ENCODE measurements around the gene SECTM1.

The SECTM1 gene

GRCh38 chr17:82295472-82295814 is 38.1 kb downstream of the SECTM1 start:
- peaks cover 19 to 21% of the 10 kb centered on the region in 2 donors for H3K4me1 ChIP-seq (ENCODE audit: control insufficient read depth in 1 of 2, insufficient read depth in 2 of 2, low read length in 2 of 2)

GRCh38 chr17:82294064-82294773 is 39.3 kb downstream of the SECTM1 start:
- Histone ChIP-seq H3K27ac (ENCODE audit: low read length) (peak overlapping the region; percentile 63), H3K4me3 (ENCODE audit: low read depth in 1 of 2, low read length in 2 of 2) (peak overlapping the region; percentile 42 to 44), H3K9me3 (ENCODE audit: control insufficient read depth in 1 of 2, low read length in 2 of 2) (no peaks in the 10 kb centered on the region), H3K4me1 (ENCODE audit: control insufficient read depth in 1 of 2, insufficient read depth in 2 of 2, low read length in 2 of 2) (peaks cover 19 to 21% of the 10 kb centered on the region in 2 donors), H3K36me3 (ENCODE audit: control insufficient read depth in 1 of 2, insufficient read depth in 2 of 2, low read length in 2 of 2) (peaks cover 0 to 6% of the 10 kb centered on the region in 2 donors), H3K27me3 (ENCODE audit: low read depth, low read length) (no peaks in the 10 kb centered on the region)

More at GRCh38 chr17:82295472-82295814, 38.1 kb downstream of the SECTM1 start:
- Histone ChIP-seq H3K4me3 (ENCODE audit: low read depth in 1 of 2, low read length in 2 of 2) (no peak overlapping the region), H3K9me3 (ENCODE audit: control insufficient read depth in 1 of 2, low read length in 2 of 2) (no peaks in the 10 kb centered on the region), H3K27ac (ENCODE audit: low read length) (peak overlapping the region; percentile 43), H3K27me3 (ENCODE audit: low read depth, low read length) (no peaks in the 10 kb centered on the region), H3K36me3 (ENCODE audit: control insufficient read depth in 1 of 2, insufficient read depth in 2 of 2, low read length in 2 of 2) (peaks cover 0 to 6% of the 10 kb centered on the region in 2 donors)

GRCh38 chr17:82292251-82293154 is 41.1 kb downstream of the SECTM1 start:
- Histone ChIP-seq H3K4me3 (ENCODE audit: low read depth in 1 of 2, low read length in 2 of 2) (peak overlapping the region; percentile 67 to 73), H3K9me3 (ENCODE audit: control insufficient read depth in 1 of 2, low read length in 2 of 2) (no peaks in the 10 kb centered on the region), H3K27me3 (ENCODE audit: low read depth, low read length) (no peaks in the 10 kb centered on the region), H3K36me3 (ENCODE audit: control insufficient read depth in 1 of 2, insufficient read depth in 2 of 2, low read length in 2 of 2) (peaks cover 0 to under 1% of the 10 kb centered on the region in 2 donors), H3K4me1 (ENCODE audit: control insufficient read depth in 1 of 2, insufficient read depth in 2 of 2, low read length in 2 of 2) (peaks cover 10 to 18% of the 10 kb centered on the region in 2 donors), H3K27ac (ENCODE audit: low read length) (peak overlapping the region; percentile 72)

GRCh38 chr17:82291582-82292250 is 41.9 kb downstream of the SECTM1 start:
- Histone ChIP-seq H3K27me3 (ENCODE audit: low read depth, low read length) (no peaks in the 10 kb centered on the region), H3K9me3 (ENCODE audit: control insufficient read depth in 1 of 2, low read length in 2 of 2) (no peaks in the 10 kb centered on the region), H3K27ac (ENCODE audit: low read length) (peak overlapping the region; percentile 72), H3K36me3 (ENCODE audit: control insufficient read depth in 1 of 2, insufficient read depth in 2 of 2, low read length in 2 of 2) (no peaks in the 10 kb centered on the region), H3K4me1 (ENCODE audit: control insufficient read depth in 1 of 2, insufficient read depth in 2 of 2, low read length in 2 of 2) (peaks cover 6 to 10% of the 10 kb centered on the region in 2 donors), H3K4me3 (ENCODE audit: low read depth in 1 of 2, low read length in 2 of 2) (peak overlapping the region; percentile 67 to 73)

GRCh38 chr17:82287868-82288801 is 45.4 kb downstream of the SECTM1 start:
- Histone ChIP-seq H3K4me3 (ENCODE audit: low read depth in 1 of 2, low read length in 2 of 2) (no peak overlapping the region), H3K27me3 (ENCODE audit: low read depth, low read length) (no peaks in the 10 kb centered on the region), H3K27ac (ENCODE audit: low read length) (peak overlapping the region; percentile 50), H3K36me3 (ENCODE audit: control insufficient read depth in 1 of 2, insufficient read depth in 2 of 2, low read length in 2 of 2) (no peaks in the 10 kb centered on the region), H3K4me1 (ENCODE audit: control insufficient read depth in 1 of 2, insufficient read depth in 2 of 2, low read length in 2 of 2) (peaks cover 2 to 5% of the 10 kb centered on the region in 2 donors), H3K9me3 (ENCODE audit: control insufficient read depth in 1 of 2, low read length in 2 of 2) (no peaks in the 10 kb centered on the region)

GRCh38 chr17:82287013-82287867 is 46.3 kb downstream of the SECTM1 start:
- peaks cover 5 to 7% of the 10 kb centered on the region in 2 donors for H3K4me1 ChIP-seq (ENCODE audit: control insufficient read depth in 1 of 2, insufficient read depth in 2 of 2, low read length in 2 of 2)

GRCh38 chr17:82285141-82285540 is 48.4 kb downstream of the SECTM1 start:
- Histone ChIP-seq H3K36me3 (ENCODE audit: control insufficient read depth in 1 of 2, insufficient read depth in 2 of 2, low read length in 2 of 2) (no peaks in the 10 kb centered on the region), H3K4me3 (ENCODE audit: low read depth in 1 of 2, low read length in 2 of 2) (no peak overlapping the region), H3K4me1 (ENCODE audit: control insufficient read depth in 1 of 2, insufficient read depth in 2 of 2, low read length in 2 of 2) (peaks cover 5 to 7% of the 10 kb centered on the region in 2 donors), H3K9me3 (ENCODE audit: control insufficient read depth in 1 of 2, low read length in 2 of 2) (no peaks in the 10 kb centered on the region), H3K27me3 (ENCODE audit: low read depth, low read length) (no peaks in the 10 kb centered on the region), H3K27ac (ENCODE audit: low read length) (no peak overlapping the region)

More at GRCh38 chr17:82287013-82287867, 46.3 kb downstream of the SECTM1 start:
- Histone ChIP-seq H3K27ac (ENCODE audit: low read length) (peak overlapping the region; percentile 50), H3K36me3 (ENCODE audit: control insufficient read depth in 1 of 2, insufficient read depth in 2 of 2, low read length in 2 of 2) (no peaks in the 10 kb centered on the region), H3K27me3 (ENCODE audit: low read depth, low read length) (no peaks in the 10 kb centered on the region), H3K9me3 (ENCODE audit: control insufficient read depth in 1 of 2, low read length in 2 of 2) (no peaks in the 10 kb centered on the region), H3K4me3 (ENCODE audit: low read depth in 1 of 2, low read length in 2 of 2) (no peak overlapping the region)

GRCh38 chr17:82283208-82283749 is 50.3 kb downstream of the SECTM1 start:
- Histone ChIP-seq H3K9me3 (ENCODE audit: control insufficient read depth in 1 of 2, low read length in 2 of 2) (no peaks in the 10 kb centered on the region), H3K4me1 (ENCODE audit: control insufficient read depth in 1 of 2, insufficient read depth in 2 of 2, low read length in 2 of 2) (peaks cover 0 to 7% of the 10 kb centered on the region in 2 donors), H3K36me3 (ENCODE audit: control insufficient read depth in 1 of 2, insufficient read depth in 2 of 2, low read length in 2 of 2) (peaks cover 0 to under 1% of the 10 kb centered on the region in 2 donors), H3K27me3 (ENCODE audit: low read depth, low read length) (no peaks in the 10 kb centered on the region), H3K4me3 (ENCODE audit: low read depth in 1 of 2, low read length in 2 of 2) (no peak overlapping the region), H3K27ac (ENCODE audit: low read length) (no peak overlapping the region)

GRCh38 chr17:82282239-82283207 is 51.0 kb downstream of the SECTM1 start:
- peaks cover 0 to 7% of the 10 kb centered on the region in 2 donors for H3K4me1 ChIP-seq (ENCODE audit: control insufficient read depth in 1 of 2, insufficient read depth in 2 of 2, low read length in 2 of 2)

More at GRCh38 chr17:82282239-82283207, 51.0 kb downstream of the SECTM1 start:
- Histone ChIP-seq H3K36me3 (ENCODE audit: control insufficient read depth in 1 of 2, insufficient read depth in 2 of 2, low read length in 2 of 2) (peaks cover 0 to 6% of the 10 kb centered on the region in 2 donors), H3K27ac (ENCODE audit: low read length) (no peak overlapping the region), H3K27me3 (ENCODE audit: low read depth, low read length) (no peaks in the 10 kb centered on the region), H3K9me3 (ENCODE audit: control insufficient read depth in 1 of 2, low read length in 2 of 2) (no peaks in the 10 kb centered on the region), H3K4me3 (ENCODE audit: low read depth in 1 of 2, low read length in 2 of 2) (no peak overlapping the region)
